Panc1 (cell line): ENCODE results near the gene CCDC14. TPM values are rescaled to one million over a fixed set of nuclear protein-coding genes. Genes with fewer than 3 reads are reported as not detected.

Experiments used
- ATAC-seq: fragments of 200-7000 bp; cut with Tn5 transposase; 2 replicates; pipeline ENCODE4 v1.9.1; 2020; ENCODE audit warnings: mild to moderate bottlenecking, moderate library complexity
- BruUV-seq: library from RNA; stranded (reverse); fragments of 400-500 nt; replicated peaks from 2 replicates; lab custom pipeline; 2021; lab: Mats Ljungman, UMichigan
- CTCF ChIA-PET: fragments of 300-600 bp; sonication (Branson Sonifier 250); formaldehyde crosslinking; loops from one replicate; lab custom pipeline; 2022; ENCODE audit warnings: antibody characterized with exemption; lab: Charles Lee
- POLR2A ChIA-PET: fragments of 300-600 bp; sonication (Branson Sonifier 250); formaldehyde crosslinking; loops from one replicate; lab custom pipeline; 2022; ENCODE audit warnings: antibody characterized with exemption; lab: Charles Lee
- DNase-seq: peaks from one replicate; pipeline ENCODE4 v3.0.0-alpha.2; 2010; ENCODE audit warnings: low read depth, low spot score
- H3K27ac ChIP-seq: 2 replicates; pipeline ENCODE4 v1.5.1; 2011; ENCODE audit warnings: mild to moderate bottlenecking, low read length, inconsistent platforms
- H3K27me3 ChIP-seq: fragments of 200-500 bp; sonication (Bioruptor generic); 2 replicates; pipeline ENCODE4 v1.6.0; 2014; ENCODE audit warnings: low read length, inconsistent platforms; ENCODE audit not compliant: control insufficient read depth, insufficient read depth
- H3K36me3 ChIP-seq: fragments of 200-500 bp; sonication (Bioruptor generic); 2 replicates; pipeline ENCODE4 v1.5.1; 2014; ENCODE audit warnings: inconsistent platforms, mild to moderate bottlenecking, low read length, moderate library complexity; ENCODE audit not compliant: control insufficient read depth, insufficient read depth
- H3K4me1 ChIP-seq: 2 replicates; pipeline ENCODE4 v1.5.1; 2011; ENCODE audit warnings: inconsistent platforms, mild to moderate bottlenecking, low read length, moderate library complexity; ENCODE audit not compliant: control insufficient read depth, insufficient read depth
- H3K4me3 ChIP-seq, 2 experiments: 2 replicates each; pipeline ENCODE4 v1.5.1; 2011 to 2012; ENCODE audit warnings: low read depth in 2 of 2, low read length in 2 of 2, mild to moderate bottlenecking in 2 of 2, inconsistent platforms in 1 of 2, moderate library complexity in 1 of 2
- H3K9me3 ChIP-seq: fragments of 200-500 bp; sonication (Bioruptor generic); 2 replicates; pipeline ENCODE4 v1.5.1; 2014; ENCODE audit warnings: low read depth, mild to moderate bottlenecking, inconsistent platforms, low read length, moderate library complexity; ENCODE audit not compliant: control insufficient read depth, insufficient read depth
- POLR2AphosphoS5 ChIP-seq: IDR thresholded peaks from 2 replicates; pipeline ENCODE4 v1.6.1; 2012; ENCODE audit warnings: mild to moderate bottlenecking, low read depth, low read length, moderate library complexity
- SIN3A ChIP-seq: IDR thresholded peaks from 2 replicates; pipeline ENCODE4 v1.6.1; 2012; ENCODE audit warnings: low read depth, mild to moderate bottlenecking, low read length, moderate library complexity, borderline replicate concordance; ENCODE audit not compliant: insufficient read depth
- TCF7L2 ChIP-seq: IDR thresholded peaks from 2 replicates; pipeline ENCODE4 v1.6.1; 2011; ENCODE audit warnings: mild to moderate bottlenecking, low read depth, low read length, inconsistent platforms
- in situ Hi-C: cut with HindIII; loops from 2 replicates; pipeline ENCODE4 v1.10.0; 2016; ENCODE audit warnings: low sequenced_read_pairs, low pct_unique_long_range_greater_than_20kb
- intact Hi-C: fragments of 100-400 bp; cut with micrococcal nuclease; formaldehyde crosslinking; loops from one replicate; pipeline ENCODE4 v1.10.0; 2022; ENCODE audit not compliant: unreplicated experiment
- total RNA-seq: library from RNA; stranded (reverse); gene quantifications from one replicate; pipeline ENCODE4 v1.2.1, GENCODE V29; 2021; ENCODE audit not compliant: unreplicated experiment
- TF ChIP-seq, protein P1 (sequence below), 2 experiments: IDR thresholded peaks; 2 replicates each; pipeline ENCODE4 v1.6.1; 2011 to 2012; ENCODE audit warnings: low read depth in 2 of 2, control low read depth in 1 of 2, low read length in 1 of 2, mild to moderate bottlenecking in 1 of 2, moderate library complexity in 1 of 2; ENCODE audit not compliant: insufficient read depth in 1 of 2
- TF ChIP-seq, protein P2 (sequence below): fragments of 450-650 bp; IDR thresholded peaks from 2 replicates; pipeline ENCODE4 v1.5.1; 2017; ENCODE audit warnings: mild to moderate bottlenecking

Gene CCDC14
- total RNA-seq, 1 experiment from 2014 or later = 57.7 TPM

DNA sequence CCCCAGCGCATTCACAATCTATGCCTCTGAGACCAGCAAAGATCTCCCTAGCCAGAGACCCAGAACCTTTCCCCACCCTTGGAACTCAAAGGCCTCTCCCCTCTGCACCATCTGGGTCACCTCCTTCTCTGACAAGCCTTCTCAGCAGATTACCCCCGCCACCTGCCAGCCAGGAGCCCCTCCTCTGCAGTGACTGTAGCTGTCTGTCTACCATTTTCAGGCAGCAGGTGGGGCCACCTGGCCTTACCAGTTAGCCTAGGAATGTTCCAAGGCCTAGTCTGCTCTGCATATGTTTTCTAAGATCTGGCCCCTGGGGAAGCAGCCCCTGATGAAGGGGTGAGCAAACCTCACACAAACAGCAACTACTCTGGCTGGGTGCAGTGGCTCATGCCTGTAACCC, 79.3 kb downstream of the CCDC14 start:
- no peaks in the 10 kb centered on the region for H3K9me3 ChIP-seq
- ATAC-seq (no peak), DNase-seq (no peak)
- peaks cover 5% of the 10 kb centered on the region; the same call in 1 of the 2 replicates for H3K4me1 ChIP-seq
- intact Hi-C loops = no loop called here
- H3K27ac ChIP-seq = no peak overlapping the region
- H3K27me3 ChIP-seq = peaks cover 13% of the 10 kb centered on the region
- no TSS peak for BruUV-seq
- CTCF ChIA-PET = no interaction called here
- no peaks in the 10 kb centered on the region for H3K36me3 ChIP-seq
- POLR2A ChIA-PET = no interaction called here
- in situ Hi-C loops = no loop called here
- TF ChIP-seq, protein P1, sequence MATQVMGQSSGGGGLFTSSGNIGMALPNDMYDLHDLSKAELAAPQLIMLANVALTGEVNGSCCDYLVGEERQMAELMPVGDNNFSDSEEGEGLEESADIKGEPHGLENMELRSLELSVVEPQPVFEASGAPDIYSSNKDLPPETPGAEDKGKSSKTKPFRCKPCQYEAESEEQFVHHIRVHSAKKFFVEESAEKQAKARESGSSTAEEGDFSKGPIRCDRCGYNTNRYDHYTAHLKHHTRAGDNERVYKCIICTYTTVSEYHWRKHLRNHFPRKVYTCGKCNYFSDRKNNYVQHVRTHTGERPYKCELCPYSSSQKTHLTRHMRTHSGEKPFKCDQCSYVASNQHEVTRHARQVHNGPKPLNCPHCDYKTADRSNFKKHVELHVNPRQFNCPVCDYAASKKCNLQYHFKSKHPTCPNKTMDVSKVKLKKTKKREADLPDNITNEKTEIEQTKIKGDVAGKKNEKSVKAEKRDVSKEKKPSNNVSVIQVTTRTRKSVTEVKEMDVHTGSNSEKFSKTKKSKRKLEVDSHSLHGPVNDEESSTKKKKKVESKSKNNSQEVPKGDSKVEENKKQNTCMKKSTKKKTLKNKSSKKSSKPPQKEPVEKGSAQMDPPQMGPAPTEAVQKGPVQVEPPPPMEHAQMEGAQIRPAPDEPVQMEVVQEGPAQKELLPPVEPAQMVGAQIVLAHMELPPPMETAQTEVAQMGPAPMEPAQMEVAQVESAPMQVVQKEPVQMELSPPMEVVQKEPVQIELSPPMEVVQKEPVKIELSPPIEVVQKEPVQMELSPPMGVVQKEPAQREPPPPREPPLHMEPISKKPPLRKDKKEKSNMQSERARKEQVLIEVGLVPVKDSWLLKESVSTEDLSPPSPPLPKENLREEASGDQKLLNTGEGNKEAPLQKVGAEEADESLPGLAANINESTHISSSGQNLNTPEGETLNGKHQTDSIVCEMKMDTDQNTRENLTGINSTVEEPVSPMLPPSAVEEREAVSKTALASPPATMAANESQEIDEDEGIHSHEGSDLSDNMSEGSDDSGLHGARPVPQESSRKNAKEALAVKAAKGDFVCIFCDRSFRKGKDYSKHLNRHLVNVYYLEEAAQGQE (IDR thresholded peaks at IDR 0.05; ENCODE audit: insufficient read depth in 1 of 2, low read depth in 2 of 2, low read length in 1 of 2) = no peak
- H3K4me3 ChIP-seq = no peak overlapping the region; a peak in 1 of 4 replicates

DNA sequence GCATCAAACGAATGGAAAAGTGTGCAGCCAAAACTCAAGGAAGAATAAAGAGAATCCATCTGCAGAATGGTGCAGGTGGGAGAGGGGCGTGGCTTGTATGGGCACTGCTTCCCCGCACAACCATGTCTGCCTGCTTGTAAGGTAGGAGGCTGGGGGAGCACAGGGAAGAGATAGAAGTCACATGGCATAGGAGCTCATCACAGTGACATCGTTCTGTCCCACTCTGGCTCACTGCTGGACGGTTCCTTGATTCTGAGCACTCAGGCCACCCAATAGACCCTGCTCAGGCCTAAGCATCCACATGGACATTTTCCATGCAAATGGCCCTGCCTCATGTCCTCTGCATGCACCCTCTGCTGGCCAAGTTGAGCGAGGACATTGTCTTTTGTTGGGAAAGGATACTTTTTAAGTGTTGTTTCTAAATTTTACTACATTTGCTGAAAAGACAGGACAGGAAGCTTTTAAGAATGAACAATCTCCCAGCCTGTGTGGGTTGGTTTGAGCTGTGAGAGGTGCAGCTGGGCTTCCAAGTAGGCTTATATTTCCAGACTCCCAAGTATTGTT, 79.9 kb downstream of the CCDC14 start:
- ATAC-seq (no peak), DNase-seq (no peak)
- ChIA-PET POLR2A (no interaction called here), CTCF (interaction anchor here (1.1 kb wide), 1 partner anchor 406 kb away, joined by 3 read pairs; no protein-coding TSS in a partner anchor)
- intact Hi-C loops (no loop called here), in situ Hi-C loops (no loop called here)
- Histone ChIP-seq H3K27ac (no peak overlapping the region), H3K27me3 (peaks cover 10% of the 10 kb centered on the region), H3K4me1 (peaks cover 5% of the 10 kb centered on the region; the same call in 1 of the 2 replicates), H3K36me3 (no peaks in the 10 kb centered on the region), H3K4me3 (no peak overlapping the region; a peak in 1 of 4 replicates), H3K9me3 (no peaks in the 10 kb centered on the region)
- TF ChIP-seq POLR2AphosphoS5 = no peak
- TF ChIP-seq, protein P1 (IDR thresholded peaks at IDR 0.05; ENCODE audit: insufficient read depth in 1 of 2, low read depth in 2 of 2, low read length in 1 of 2) = no peak
- TF ChIP-seq SIN3A = no peak
- TF ChIP-seq, protein P2, sequence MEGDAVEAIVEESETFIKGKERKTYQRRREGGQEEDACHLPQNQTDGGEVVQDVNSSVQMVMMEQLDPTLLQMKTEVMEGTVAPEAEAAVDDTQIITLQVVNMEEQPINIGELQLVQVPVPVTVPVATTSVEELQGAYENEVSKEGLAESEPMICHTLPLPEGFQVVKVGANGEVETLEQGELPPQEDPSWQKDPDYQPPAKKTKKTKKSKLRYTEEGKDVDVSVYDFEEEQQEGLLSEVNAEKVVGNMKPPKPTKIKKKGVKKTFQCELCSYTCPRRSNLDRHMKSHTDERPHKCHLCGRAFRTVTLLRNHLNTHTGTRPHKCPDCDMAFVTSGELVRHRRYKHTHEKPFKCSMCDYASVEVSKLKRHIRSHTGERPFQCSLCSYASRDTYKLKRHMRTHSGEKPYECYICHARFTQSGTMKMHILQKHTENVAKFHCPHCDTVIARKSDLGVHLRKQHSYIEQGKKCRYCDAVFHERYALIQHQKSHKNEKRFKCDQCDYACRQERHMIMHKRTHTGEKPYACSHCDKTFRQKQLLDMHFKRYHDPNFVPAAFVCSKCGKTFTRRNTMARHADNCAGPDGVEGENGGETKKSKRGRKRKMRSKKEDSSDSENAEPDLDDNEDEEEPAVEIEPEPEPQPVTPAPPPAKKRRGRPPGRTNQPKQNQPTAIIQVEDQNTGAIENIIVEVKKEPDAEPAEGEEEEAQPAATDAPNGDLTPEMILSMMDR = peak; percentile 74
- TF ChIP-seq TCF7L2 = no peak
- TSS peak; percentile 53 for BruUV-seq
